ENCODE data around the gene TAS2R31. TPM values are rescaled to one million over a fixed set of nuclear protein-coding genes. Genes with fewer than 3 reads are reported as not detected.

TAS2R31 gene
- total and polyA plus RNA-seq, 2 donors (not counting 1 experiment from before 2014, with no cell fraction given), result 0.86 to 5.7 TPM

- Mint-ChIP-seq H3K4me3 (no peak overlapping the region), H3K27me3 (no peaks in the 10 kb centered on the region), H3K4me1 (peaks cover 9% of the 10 kb centered on the region), H3K27ac (no peak overlapping the region), H3K9me3 (ENCODE audit: insufficient read depth) (peaks cover 2% of the 10 kb centered on the region)
- Histone ChIP-seq H2AFZ (ENCODE audit: insufficient read depth, low read depth, low read length, poor library complexity, severe bottlenecking) (no peak overlapping the region), H3K79me2 (ENCODE audit: control insufficient read depth, insufficient read depth, low read length) (peaks cover 16% of the 10 kb centered on the region), H3K4me2 (replicated peaks; ENCODE audit: low read depth, low read length, poor library complexity, severe bottlenecking) (no peak overlapping the region), H3K4me3 (ENCODE audit: control extremely low read depth in 1 of 5, extremely low read depth in 1 of 5, insufficient read depth in 1 of 5, low read depth in 2 of 5, low read length in 4 of 5) (no peak overlapping the region), H4K20me1 (ENCODE audit: control insufficient read depth, insufficient read depth, low read length, poor library complexity, severe bottlenecking) (peaks cover 12% of the 10 kb centered on the region), H3K9ac (ENCODE audit: low read length) (no peak overlapping the region), H3K36me3 (replicated peaks in 1 of 2; ENCODE audit: control extremely low read depth in 1 of 2, control insufficient read depth in 1 of 2, extremely low read depth in 1 of 2, insufficient read depth in 2 of 2, low read length in 1 of 2) (no peaks in the 10 kb centered on the region), H3K27ac (ENCODE audit: low read length in 2 of 2) (no peak overlapping the region), H3K4me1 (ENCODE audit: control insufficient read depth in 2 of 2, insufficient read depth in 2 of 2, low read length in 2 of 2) (no peaks in the 10 kb centered on the region), H3K27me3 (replicated peaks in 1 of 4; ENCODE audit: control extremely low read depth in 1 of 4, control insufficient read depth in 3 of 4, insufficient read depth in 4 of 4, low read length in 3 of 4) (no peaks in the 10 kb centered on the region), H3K9me3 (ENCODE audit: control extremely low read depth in 1 of 3, control insufficient read depth in 2 of 3, insufficient read depth in 1 of 3, low read length in 2 of 3) (peaks cover 0 to under 1% (median 0%) of the 10 kb centered on the region in 3 donors)
- DNase-seq (no peak), ATAC-seq (ENCODE audit: low read depth) (no peak)
- no CpG with 5 or more reads among the region's 3 CpGs for WGBS (ENCODE audit: insufficient coverage)
- TF ChIP-seq, protein P1, sequence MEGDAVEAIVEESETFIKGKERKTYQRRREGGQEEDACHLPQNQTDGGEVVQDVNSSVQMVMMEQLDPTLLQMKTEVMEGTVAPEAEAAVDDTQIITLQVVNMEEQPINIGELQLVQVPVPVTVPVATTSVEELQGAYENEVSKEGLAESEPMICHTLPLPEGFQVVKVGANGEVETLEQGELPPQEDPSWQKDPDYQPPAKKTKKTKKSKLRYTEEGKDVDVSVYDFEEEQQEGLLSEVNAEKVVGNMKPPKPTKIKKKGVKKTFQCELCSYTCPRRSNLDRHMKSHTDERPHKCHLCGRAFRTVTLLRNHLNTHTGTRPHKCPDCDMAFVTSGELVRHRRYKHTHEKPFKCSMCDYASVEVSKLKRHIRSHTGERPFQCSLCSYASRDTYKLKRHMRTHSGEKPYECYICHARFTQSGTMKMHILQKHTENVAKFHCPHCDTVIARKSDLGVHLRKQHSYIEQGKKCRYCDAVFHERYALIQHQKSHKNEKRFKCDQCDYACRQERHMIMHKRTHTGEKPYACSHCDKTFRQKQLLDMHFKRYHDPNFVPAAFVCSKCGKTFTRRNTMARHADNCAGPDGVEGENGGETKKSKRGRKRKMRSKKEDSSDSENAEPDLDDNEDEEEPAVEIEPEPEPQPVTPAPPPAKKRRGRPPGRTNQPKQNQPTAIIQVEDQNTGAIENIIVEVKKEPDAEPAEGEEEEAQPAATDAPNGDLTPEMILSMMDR (IDR thresholded peaks at IDR 0.05), result no peak
- TF ChIP-seq EZH2 (IDR thresholded peaks at IDR 0.05; ENCODE audit: borderline replicate concordance, insufficient read depth, low read depth, low read length, poor library complexity, severe bottlenecking), result no peak
- intact Hi-C loops (cut with micrococcal nuclease), result loop anchor here (1.0 kb wide), 1 partner anchor 56 kb away; no protein-coding TSS in a partner anchor
- ChIA-PET CTCF (interaction anchor here (0.7 kb wide), 1 partner anchor 194 kb away, joined by 3 read pairs; the partner anchor contains the start of gene PRB3), POLR2A (no interaction called here)
Measured at GRCh38 chr12:11075642-11076041, 44.4 kb upstream of the TAS2R31 start.

- CTCF ChIA-PET, result no interaction called here
- H3K27ac Mint-ChIP-seq, result no peak overlapping the region
- no peaks in the 10 kb centered on the region for H3K27me3 Mint-ChIP-seq
- no peak overlapping the region for H2AFZ ChIP-seq (ENCODE audit: insufficient read depth, low read depth, low read length, poor library complexity, severe bottlenecking)
- no peaks in the 10 kb centered on the region for H3K36me3 ChIP-seq (replicated peaks in 1 of 2; ENCODE audit: control extremely low read depth in 1 of 2, control insufficient read depth in 1 of 2, extremely low read depth in 1 of 2, insufficient read depth in 2 of 2, low read length in 1 of 2)
- H3K4me1 ChIP-seq (ENCODE audit: control insufficient read depth in 2 of 2, insufficient read depth in 2 of 2, low read length in 2 of 2), result peaks cover 0 to 4% of the 10 kb centered on the region in 2 donors
- no peak overlapping the region for H3K27ac ChIP-seq (ENCODE audit: low read length in 2 of 2)
- DNase-seq (no peak), ATAC-seq (ENCODE audit: low read depth) (no peak)
- no peak for TF ChIP-seq EZH2 (IDR thresholded peaks at IDR 0.05; ENCODE audit: borderline replicate concordance, insufficient read depth, low read depth, low read length, poor library complexity, severe bottlenecking)
- TF ChIP-seq, protein P1 (IDR thresholded peaks at IDR 0.05), result no peak
- H3K4me1 Mint-ChIP-seq, result peaks cover 22% of the 10 kb centered on the region
- POLR2A ChIA-PET, result no interaction called here
- H3K4me3 Mint-ChIP-seq, result no peak overlapping the region
- H3K9me3 ChIP-seq (ENCODE audit: control extremely low read depth in 1 of 3, control insufficient read depth in 2 of 3, insufficient read depth in 1 of 3, low read length in 2 of 3), result no peaks in the 10 kb centered on the region
- no peak overlapping the region for H3K4me2 ChIP-seq (replicated peaks; ENCODE audit: low read depth, low read length, poor library complexity, severe bottlenecking)
- H3K9me3 Mint-ChIP-seq (ENCODE audit: insufficient read depth), result peaks cover 2% of the 10 kb centered on the region
- intact Hi-C loops (cut with micrococcal nuclease), result no loop called here
- 63% methylated on average over 3 of the region's 4 CpGs for WGBS (ENCODE audit: insufficient coverage)
- peaks cover 18% of the 10 kb centered on the region for H3K79me2 ChIP-seq (ENCODE audit: control insufficient read depth, insufficient read depth, low read length)
- no peak overlapping the region for H3K9ac ChIP-seq (ENCODE audit: low read length)
- peaks cover 12% of the 10 kb centered on the region for H4K20me1 ChIP-seq (ENCODE audit: control insufficient read depth, insufficient read depth, low read length, poor library complexity, severe bottlenecking)
- H3K27me3 ChIP-seq (replicated peaks in 1 of 4; ENCODE audit: control extremely low read depth in 1 of 4, control insufficient read depth in 3 of 4, insufficient read depth in 4 of 4, low read length in 3 of 4), result no peaks in the 10 kb centered on the region
- no peak overlapping the region for H3K4me3 ChIP-seq (ENCODE audit: control extremely low read depth in 1 of 5, extremely low read depth in 1 of 5, insufficient read depth in 1 of 5, low read depth in 2 of 5, low read length in 4 of 5)
Measured at GRCh38 chr12:11071414-11071813, 40.2 kb upstream of the TAS2R31 start.

Data from B cell (primary cell).